Mammary epithelial cell (primary cell): Measurements from ENCODE around the gene EIF2D.

Experiments
- CTCF ChIP-seq, 2 donors: IDR thresholded peaks in 1 of 2; conservative IDR thresholded peaks in 1 of 2; 2 replicates each; pipeline ENCODE4 v1.5.1; 2011 to 2012; ENCODE audit warnings: inconsistent platforms in 2 of 2, low read length in 2 of 2, mild to moderate bottlenecking in 2 of 2, control low read depth in 1 of 2, low read depth in 1 of 2; ENCODE audit not compliant: insufficient read depth in 1 of 2; ENCODE audit errors: extremely low read depth in 1 of 2
- EZH2 ChIP-seq: IDR thresholded peaks from 2 replicates; pipeline ENCODE4 v1.6.1; 2012; ENCODE audit warnings: low read length, inconsistent platforms, borderline replicate concordance

GRCh38 chr1:206604861-206605260 is 7.4 kb downstream of the EIF2D start:
- no peak for TF ChIP-seq CTCF (conservative IDR thresholded peaks at IDR 0.05 in 1 of 2, IDR thresholded peaks at IDR 0.05 in 1 of 2; ENCODE audit: extremely low read depth in 1 of 2, insufficient read depth in 1 of 2, low read depth in 1 of 2, low read length in 2 of 2)
- no peak for TF ChIP-seq EZH2
